Activated naive CD4-positive, alpha-beta T cell treated with anti-CD3 and anti-CD28 coated beads, Interleukin-2, amount 50 U/mL, for 72 hours (primary cell): Measurements from ENCODE around the gene INA. TPM values are rescaled to one million over a fixed set of nuclear protein-coding genes. Genes with fewer than 3 reads are reported as not detected.
A peak's percentile ranks its signal among the peaks of the same experiment; 100 is the strongest.
"Not testable (repeated sequence)": the region's sequence is repeated elsewhere in the genome, so short reads cannot be mapped to it uniquely, and the experiment has no call there.

Experiments used
- ATAC-seq, 2 donors: fragments of 150-1000 bp; cut with Tn5 transposase; 2 replicates each; pipeline ENCODE4 v1.10.0; 2021; ENCODE audit warnings: mild to moderate bottlenecking in 2 of 2, moderate library complexity in 2 of 2
- DNase-seq, 2 donors: peaks; one replicate each; pipeline ENCODE4 v3.0.0; 2021 to 2022; ENCODE audit warnings: low spot score in 2 of 2
- H3K27ac Mint-ChIP-seq, 2 donors: one replicate each; pipeline ENCODE4 v1.8.0; 2022; ENCODE audit warnings: mild to moderate bottlenecking in 2 of 2, mixed read lengths in 2 of 2
- H3K36me3 Mint-ChIP-seq, 2 donors: one replicate each; pipeline ENCODE4 v1.8.0; 2022; ENCODE audit warnings: mixed read lengths in 2 of 2
- H3K9me3 Mint-ChIP-seq, 2 donors: one replicate each; pipeline ENCODE4 v1.8.0; 2022; ENCODE audit warnings: mixed read lengths in 2 of 2
- total RNA-seq, 2 donors: library from RNA; stranded (reverse); gene quantifications; one replicate each; pipeline ENCODE4 v1.2.3, GENCODE V29; 2022

Gene INA
- under 1 TPM in 1 of 2 donors, not detected in 1; 0.27 TPM for total RNA-seq

DNA sequence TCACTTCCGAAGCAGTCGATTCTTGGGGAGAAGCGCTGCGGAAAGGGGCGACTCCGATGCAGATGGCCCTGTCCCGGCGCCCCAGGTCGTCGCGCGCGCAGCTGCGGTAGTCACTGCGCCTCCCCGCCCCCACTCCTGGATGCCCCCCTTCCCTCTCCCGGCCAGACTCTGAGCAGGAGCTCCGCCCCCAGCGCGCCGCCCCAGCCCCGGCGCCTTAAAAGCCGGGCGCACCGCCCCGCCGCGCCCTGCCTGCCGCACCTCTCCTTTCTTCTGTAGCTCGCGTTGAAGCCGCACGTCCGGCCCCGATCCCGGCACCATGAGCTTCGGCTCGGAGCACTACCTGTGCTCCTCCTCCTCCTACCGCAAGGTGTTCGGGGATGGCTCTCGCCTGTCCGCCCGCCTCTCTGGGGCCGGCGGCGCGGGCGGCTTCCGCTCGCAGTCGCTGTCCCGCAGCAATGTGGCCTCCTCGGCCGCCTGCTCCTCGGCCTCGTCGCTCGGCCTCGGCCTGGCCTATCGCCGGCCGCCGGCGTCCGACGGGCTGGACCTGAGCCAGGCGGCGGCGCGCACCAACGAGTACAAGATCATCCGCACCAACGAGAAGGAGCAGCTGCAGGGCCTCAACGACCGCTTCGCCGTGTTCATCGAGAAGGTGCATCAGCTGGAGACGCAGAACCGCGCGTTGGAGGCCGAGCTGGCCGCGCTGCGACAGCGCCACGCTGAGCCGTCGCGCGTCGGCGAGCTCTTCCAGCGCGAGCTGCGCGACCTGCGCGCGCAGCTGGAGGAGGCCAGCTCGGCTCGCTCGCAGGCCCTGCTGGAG lies at the start of gene INA:
INA (plus strand) TSS at position 243 of the 817 bp plus-strand sequence; CDS start at position 317, 74 bp downstream.
- peak in 1 of 2 donors; percentile 43 for DNase-seq
- no peak within 1 kb of the TSS for H3K27ac Mint-ChIP-seq
- peak; percentile 26 to 88 for ATAC-seq
- peaks cover 6 to 8% of the 10 kb centered on the region in 2 donors for H3K9me3 Mint-ChIP-seq
- H3K36me3 Mint-ChIP-seq = peaks cover 7% of the 10 kb centered on the region in 2 donors

GRCh38 chr10:103227416-103227815 lies 49.5 kb upstream of the INA start:
- no peak for ATAC-seq
- H3K36me3 Mint-ChIP-seq = peaks cover 9 to 10% of the 10 kb centered on the region in 2 donors
- H3K27ac Mint-ChIP-seq = no peak overlapping the region

GRCh38 chr10:103231047-103231551 lies 45.8 kb upstream of the INA start:
- no peak for DNase-seq
- no peaks in the 10 kb centered on the region for H3K9me3 Mint-ChIP-seq
- H3K27ac Mint-ChIP-seq = no peak overlapping the region
- H3K36me3 Mint-ChIP-seq = no peaks in the 10 kb centered on the region
- ATAC-seq = no peak

More at GRCh38 chr10:103227416-103227815, 49.5 kb upstream of the INA start:
- no peak for DNase-seq
- H3K9me3 Mint-ChIP-seq = peaks cover 7 to 13% of the 10 kb centered on the region in 2 donors

- H3K27ac Mint-ChIP-seq = no peak overlapping the region
- no peak for ATAC-seq
- H3K9me3 Mint-ChIP-seq = no peaks in the 10 kb centered on the region
- H3K36me3 Mint-ChIP-seq = no peaks in the 10 kb centered on the region
- DNase-seq = no peak
Observed at GRCh38 chr10:103232131-103232673, 44.7 kb upstream of the INA start.

DNA sequence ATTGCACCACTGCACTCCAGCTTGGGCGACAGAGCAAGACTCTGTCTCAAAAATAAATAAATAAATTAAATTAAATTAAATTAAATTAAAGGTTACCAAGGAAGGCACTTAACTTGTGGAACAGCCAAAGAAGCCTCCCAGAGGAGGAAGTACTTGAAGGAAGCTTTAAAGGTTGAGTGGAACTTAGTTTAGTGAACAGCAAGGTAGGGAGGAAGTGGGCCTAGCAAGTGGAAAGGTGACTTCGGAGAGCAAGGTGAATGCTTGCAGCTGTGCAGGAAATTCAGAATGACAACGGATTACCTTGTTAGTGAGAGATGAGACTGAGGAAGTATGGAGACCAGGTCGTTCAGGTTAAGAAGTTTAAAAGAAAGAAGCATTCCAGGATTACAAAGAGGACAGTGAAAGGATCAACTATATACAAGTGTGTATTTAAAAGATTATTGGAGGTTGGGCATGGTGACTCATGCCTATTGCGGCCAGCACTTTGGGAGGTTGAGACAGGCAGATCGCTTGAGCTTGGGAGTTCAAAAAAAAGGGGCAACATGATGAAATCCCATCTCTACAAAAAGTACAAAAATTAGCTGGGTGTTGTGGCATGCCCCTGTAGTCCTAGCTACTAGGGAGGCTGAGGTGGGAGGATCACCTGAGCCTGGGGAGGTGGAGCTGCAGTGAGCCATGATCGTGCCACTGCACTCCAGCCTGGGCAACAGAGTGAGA lies 44.0 kb upstream of the INA start:
- ATAC-seq (no peak), DNase-seq (no peak)
- no peaks in the 10 kb centered on the region for H3K9me3 Mint-ChIP-seq
- no peak overlapping the region for H3K27ac Mint-ChIP-seq
- H3K36me3 Mint-ChIP-seq = no peaks in the 10 kb centered on the region

DNA sequence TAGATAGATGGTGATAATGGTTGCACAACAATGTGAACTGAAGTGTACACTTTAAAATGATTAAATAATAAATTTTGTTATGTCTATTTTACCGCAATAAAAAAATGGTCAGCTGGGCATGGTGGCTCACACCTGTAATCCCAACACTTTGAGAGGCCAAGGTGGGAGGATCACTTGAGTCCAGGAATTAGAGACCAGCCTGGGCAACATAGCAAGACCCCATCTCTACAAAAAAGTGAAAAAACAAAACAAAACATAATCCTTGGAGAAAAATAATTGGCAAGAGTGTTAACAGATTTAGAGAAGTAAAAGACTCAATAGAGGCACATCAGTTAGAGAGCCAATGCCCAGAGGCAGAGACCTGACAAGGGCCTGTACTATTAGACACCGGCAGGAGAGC lies 41.2 kb upstream of the INA start:
- no peak overlapping the region for H3K27ac Mint-ChIP-seq
- no peaks in the 10 kb centered on the region for H3K36me3 Mint-ChIP-seq
- no peak for DNase-seq
- no peaks in the 10 kb centered on the region for H3K9me3 Mint-ChIP-seq
- ATAC-seq = no peak

DNA sequence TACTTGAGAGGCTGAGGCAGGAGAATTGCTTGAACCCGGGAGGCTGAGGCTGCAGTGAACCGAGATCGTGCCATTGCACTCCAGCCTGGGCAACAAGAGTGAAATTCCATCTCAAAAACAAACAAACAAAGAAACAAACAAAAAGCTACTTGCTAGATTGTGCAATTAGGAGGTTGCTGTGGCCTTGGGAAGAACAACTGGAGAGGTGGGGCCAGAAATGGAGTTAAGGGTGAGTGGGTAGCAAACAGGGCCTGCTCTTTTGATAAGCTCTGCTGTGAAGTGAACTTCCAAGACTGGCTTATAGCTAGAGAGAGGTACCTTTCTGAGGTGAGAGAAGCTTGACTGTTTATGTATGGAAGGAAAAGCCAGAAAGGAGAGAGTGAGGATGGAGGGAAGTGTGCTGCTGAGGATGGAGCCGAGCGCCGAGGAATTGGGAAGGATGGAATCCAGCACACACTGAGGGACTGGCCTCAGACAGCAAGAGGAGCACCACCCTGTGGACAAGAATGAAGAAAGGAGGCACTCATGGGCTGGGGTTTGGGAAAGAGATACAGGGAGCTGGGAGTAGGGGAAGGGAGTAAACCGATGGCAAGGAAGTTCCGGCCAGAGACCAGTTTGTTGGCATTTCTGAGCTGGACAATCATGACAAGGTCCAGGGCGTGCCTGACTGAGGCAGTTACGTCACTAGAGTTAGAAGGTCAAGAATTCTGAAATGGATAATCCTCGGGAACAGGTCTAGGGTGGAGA lies 38.3 kb upstream of the INA start:
- Mint-ChIP-seq H3K27ac (no peak overlapping the region), H3K36me3 (no peaks in the 10 kb centered on the region), H3K9me3 (no peaks in the 10 kb centered on the region)
- ATAC-seq (no peak), DNase-seq (no peak)

GRCh38 chr10:103241262-103242011 lies 35.5 kb upstream of the INA start:
- peak; percentile 37 to 70 for ATAC-seq
- Mint-ChIP-seq H3K9me3 (no peaks in the 10 kb centered on the region), H3K27ac (peak overlapping the region; percentile 4 to 70), H3K36me3 (no peaks in the 10 kb centered on the region)
- no peak for DNase-seq

DNA sequence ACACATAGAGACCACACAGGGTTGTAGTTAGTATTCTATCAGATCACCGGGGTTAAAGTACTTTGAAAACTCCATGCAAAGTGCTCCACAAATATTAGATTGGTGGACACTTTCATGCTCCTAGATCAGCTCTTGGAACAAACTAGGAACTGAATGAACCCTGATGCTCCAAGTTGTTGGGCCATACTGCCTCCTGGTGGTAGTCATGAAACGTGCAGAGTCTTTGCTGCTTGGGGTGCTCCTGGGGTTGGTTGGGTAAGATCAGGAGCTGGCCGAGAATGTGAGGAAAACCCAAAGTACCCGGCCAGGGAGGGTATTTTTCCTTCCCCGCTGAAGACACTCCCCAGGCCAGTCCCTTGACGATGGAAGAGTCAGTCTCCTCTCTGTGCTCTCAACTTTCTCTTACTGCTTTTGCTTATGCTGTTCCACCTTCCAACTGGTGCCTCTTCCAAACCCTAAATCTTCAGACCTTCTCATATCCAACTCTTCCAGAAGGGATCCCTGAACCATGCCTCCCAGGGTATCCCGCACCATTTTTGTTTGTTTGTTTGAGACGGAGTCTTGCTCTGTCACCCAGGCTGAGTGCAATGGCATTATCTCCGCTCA lies 32.2 kb upstream of the INA start:
- H3K36me3 Mint-ChIP-seq = no peaks in the 10 kb centered on the region
- peak; percentile 81 to 86 for ATAC-seq
- H3K27ac Mint-ChIP-seq = no peak overlapping the region

DNA sequence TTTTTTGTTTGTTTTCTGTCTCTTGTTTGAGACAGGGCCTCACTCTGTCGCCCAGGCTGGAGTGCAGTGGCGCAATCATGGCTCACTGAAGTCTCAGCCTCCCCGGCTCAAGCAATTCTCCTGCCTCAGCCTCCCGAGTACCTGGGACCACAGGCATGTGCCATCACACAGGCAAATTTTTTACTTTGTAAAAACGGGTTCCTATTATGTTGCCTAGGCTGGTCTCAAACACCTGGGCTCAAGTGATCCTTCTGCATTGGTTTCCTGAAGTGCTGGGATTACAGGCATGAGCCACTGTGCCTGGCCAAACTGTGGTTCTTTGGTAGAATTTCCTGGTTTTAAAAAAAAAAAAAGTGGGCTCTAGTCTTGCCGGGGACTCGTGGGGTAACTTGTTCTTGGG lies 31.4 kb upstream of the INA start, which contains the start of gene RPEL1:
RPEL1 (plus strand) TSS at position 301 of the 400 bp plus-strand sequence. CDS start 110 bp downstream, outside the sequence.
- DNase-seq, ATAC-seq, H3K9me3 Mint-ChIP-seq, H3K36me3 Mint-ChIP-seq, H3K27ac Mint-ChIP-seq: not testable (repeated sequence)

More for the DNA sequence above, 32.2 kb upstream of the INA start:
- DNase-seq = peak; percentile 63 to 68
- H3K9me3 Mint-ChIP-seq = no peaks in the 10 kb centered on the region

DNA sequence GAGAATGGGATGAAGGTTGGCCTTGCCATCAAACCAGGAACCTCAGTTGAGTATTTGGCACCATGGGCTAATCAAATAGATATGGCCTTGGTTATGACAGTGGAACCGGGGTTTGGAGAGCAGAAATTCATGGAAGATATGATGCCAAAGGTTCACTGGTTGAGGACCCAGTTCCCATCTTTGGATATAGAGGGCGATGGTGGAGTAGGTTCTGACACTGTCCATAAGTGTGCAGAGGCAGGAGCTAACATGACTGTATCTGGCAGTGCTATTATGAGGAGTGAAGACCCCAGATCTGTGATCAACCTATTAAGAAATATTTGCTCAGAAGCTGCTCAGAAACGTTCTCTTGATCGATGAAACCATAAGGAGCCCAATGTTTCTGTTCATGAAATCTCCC lies 30.6 kb upstream of the INA start:
- Mint-ChIP-seq H3K27ac (no peak overlapping the region), H3K9me3 (peaks cover 3% of the 10 kb centered on the region in 2 donors), H3K36me3 (no peaks in the 10 kb centered on the region)
- ATAC-seq = no peak
- no peak for DNase-seq

DNA sequence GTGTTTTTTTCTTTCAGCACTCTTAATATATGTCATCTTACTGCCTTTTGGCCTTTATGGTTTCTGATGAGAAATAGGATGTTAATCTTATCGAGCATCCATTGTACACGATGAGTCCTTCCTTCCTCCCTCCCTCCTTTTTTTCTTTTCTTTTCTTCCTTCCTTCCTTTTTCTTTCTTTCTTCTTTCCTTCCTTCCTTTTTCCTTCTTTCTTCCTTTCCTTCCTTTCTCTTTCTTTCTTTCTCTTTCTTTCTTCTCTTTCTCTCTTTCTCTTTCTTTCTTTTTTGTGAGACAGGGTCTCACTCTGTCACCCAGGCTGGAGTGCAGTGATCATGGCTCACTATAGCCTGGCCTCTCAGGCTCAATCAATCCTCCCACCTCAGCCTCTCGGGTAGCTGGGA lies 22.8 kb upstream of the INA start:
- H3K9me3 Mint-ChIP-seq = peaks cover 5 to 10% of the 10 kb centered on the region in 2 donors
- H3K27ac Mint-ChIP-seq = no peak overlapping the region
- H3K36me3 Mint-ChIP-seq = peaks cover 0 to 4% of the 10 kb centered on the region in 2 donors
- DNase-seq (no peak), ATAC-seq (no peak)

DNA sequence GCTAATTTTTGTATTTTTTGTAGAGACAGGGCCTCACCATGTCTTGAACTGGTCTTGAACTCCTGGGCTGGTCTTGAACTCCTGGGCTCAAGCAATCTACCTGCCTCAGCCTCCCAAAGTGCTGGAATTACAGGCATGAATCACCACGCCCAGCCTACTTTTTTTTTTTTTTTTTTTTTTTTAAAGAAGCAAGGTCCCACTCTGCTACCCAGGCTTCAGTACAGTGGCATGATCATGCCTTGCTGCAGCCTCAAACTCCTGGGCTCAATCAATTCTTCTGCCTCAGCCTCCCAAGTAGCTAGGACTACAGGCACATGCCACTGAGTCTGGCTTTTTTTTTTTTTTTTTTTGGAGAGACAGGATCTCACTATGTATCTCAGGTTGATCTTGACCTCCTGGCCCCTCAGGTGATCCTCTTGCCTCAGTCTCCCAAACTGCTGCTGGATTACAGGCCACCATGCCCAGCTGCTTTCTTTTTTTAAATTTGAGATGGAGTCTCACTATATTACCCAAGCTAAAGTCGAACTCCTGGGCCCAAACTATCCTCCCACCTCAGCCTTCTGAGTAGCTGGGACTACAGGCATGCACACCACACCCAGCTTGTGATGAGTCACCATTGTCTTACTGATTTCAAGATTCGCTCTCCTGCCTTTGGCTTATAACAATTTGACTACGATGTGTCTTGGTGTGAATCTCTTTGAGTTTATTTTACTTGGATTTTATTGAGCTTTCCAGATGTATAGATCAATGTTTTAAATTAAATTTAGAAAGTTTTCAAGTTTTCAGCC lies 22.2 kb upstream of the INA start:
- peak; percentile 55 to 98 for ATAC-seq
- Mint-ChIP-seq H3K36me3 (peaks cover 0 to 7% of the 10 kb centered on the region in 2 donors), H3K27ac (no peak overlapping the region), H3K9me3 (peaks cover 5 to 13% of the 10 kb centered on the region in 2 donors)
- DNase-seq = no peak

- ATAC-seq (no peak), DNase-seq (no peak)
- Mint-ChIP-seq H3K9me3 (peaks cover 0 to 15% of the 10 kb centered on the region in 2 donors), H3K36me3 (peaks cover 0 to 16% of the 10 kb centered on the region in 2 donors), H3K27ac (no peak overlapping the region)
Observed at GRCh38 chr10:103256613-103257012, 20.3 kb upstream of the INA start.

- Mint-ChIP-seq H3K27ac (no peak overlapping the region), H3K36me3 (peaks cover 0 to 16% of the 10 kb centered on the region in 2 donors), H3K9me3 (peaks cover 0 to 20% of the 10 kb centered on the region in 2 donors)
- ATAC-seq (no peak), DNase-seq (no peak)
Observed at GRCh38 chr10:103257812-103258211, 19.1 kb upstream of the INA start.
